Stimulated activated CD4-positive, alpha-beta T cell treated with anti-CD3 and anti-CD28 coated beads, Interleukin-4, amount 100 ng/mL, for 24 hours (primary cell): Measurements from ENCODE around the gene NFKB2.

Experiments used
- DNase-seq: peaks from one replicate; pipeline ENCODE4 v3.0.0-alpha.2; 2020

Gene NFKB2

GRCh38 chr10:102394801-102395399 lies 605 bp upstream of the NFKB2 start:
- DNase-seq: peak; percentile 69

DNA sequence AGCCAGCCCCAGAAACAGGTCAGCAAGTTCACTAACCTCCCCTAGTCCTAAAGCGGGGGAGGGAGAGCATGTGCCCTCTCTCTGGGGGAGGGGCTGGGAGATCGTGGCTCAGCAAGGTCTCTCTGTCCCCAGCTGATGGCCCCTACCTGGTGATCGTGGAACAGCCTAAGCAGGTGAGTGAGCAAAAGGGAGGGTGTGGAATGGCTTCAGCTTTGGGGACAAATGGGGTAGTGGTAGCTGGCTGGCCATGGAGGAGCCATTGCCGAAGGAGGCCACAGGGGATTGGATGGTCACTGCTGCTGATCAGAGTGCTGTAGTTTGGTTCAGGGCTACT lies 779 bp downstream of the NFKB2 start:
- DNase-seq: no peak

GRCh38 chr10:102396730-102397151 lies 1.2 kb downstream of the NFKB2 start:
- no peak for DNase-seq

- DNase-seq: no peak
Measured at GRCh38 chr10:102397222-102398171, 2.0 kb downstream of the NFKB2 start.

DNA sequence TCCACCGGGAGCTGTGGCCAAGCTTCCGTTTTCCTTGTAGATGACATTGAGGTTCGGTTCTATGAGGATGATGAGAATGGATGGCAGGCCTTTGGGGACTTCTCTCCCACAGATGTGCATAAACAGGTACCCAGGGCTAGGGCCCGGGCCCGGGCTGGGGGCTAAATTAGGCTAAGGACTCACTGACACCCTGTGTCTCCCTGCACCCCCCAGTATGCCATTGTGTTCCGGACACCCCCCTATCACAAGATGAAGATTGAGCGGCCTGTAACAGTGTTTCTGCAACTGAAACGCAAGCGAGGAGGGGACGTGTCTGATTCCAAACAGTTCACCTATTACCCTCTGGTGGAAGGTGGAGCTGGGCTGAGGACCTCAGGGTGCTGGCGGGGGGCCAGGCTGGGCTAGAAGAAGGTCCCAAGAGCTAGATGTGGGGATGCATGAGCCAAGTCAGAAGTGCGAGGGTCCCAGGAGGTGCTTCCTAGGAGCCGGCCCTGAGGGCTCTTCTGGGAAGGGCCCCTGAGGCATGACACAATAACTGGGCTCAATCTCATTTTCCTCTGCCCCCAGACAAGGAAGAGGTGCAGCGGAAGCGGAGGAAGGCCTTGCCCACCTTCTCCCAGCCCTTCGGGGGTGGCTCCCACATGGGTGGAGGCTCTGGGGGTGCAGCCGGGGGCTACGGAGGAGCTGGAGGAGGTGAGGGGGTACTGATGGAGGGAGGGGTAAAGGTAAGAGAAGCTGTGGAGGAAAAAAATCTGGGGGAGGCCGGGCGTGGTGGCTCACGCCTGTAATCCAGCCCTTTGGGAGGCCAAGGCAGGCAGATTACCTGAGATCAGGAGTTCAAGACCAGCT lies 2.9 kb downstream of the NFKB2 start:
- DNase-seq: no peak

- DNase-seq: peak; percentile 86
Measured at GRCh38 chr10:102399217-102400021, 3.9 kb downstream of the NFKB2 start.

- DNase-seq: no peak
Measured at GRCh38 chr10:102400076-102400475, 4.6 kb downstream of the NFKB2 start.

- DNase-seq: no peak
Measured at GRCh38 chr10:102400598-102401341, 5.3 kb downstream of the NFKB2 start.

DNA sequence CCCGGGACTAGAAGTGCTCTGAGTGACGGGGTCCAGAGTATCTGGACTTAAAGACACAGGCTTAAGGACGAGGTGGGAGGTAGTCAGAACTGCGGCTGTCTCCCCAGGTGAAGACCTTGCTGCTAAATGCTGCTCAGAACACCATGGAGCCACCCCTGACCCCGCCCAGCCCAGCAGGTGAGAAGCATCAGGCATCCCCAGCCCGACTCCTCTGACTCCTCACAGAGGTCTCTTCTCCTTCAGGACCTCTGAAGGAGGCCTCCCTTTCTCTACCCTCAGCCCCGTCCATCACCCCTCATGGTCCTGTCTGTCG lies 5.8 kb downstream of the NFKB2 start:
- DNase-seq: no peak

DNA sequence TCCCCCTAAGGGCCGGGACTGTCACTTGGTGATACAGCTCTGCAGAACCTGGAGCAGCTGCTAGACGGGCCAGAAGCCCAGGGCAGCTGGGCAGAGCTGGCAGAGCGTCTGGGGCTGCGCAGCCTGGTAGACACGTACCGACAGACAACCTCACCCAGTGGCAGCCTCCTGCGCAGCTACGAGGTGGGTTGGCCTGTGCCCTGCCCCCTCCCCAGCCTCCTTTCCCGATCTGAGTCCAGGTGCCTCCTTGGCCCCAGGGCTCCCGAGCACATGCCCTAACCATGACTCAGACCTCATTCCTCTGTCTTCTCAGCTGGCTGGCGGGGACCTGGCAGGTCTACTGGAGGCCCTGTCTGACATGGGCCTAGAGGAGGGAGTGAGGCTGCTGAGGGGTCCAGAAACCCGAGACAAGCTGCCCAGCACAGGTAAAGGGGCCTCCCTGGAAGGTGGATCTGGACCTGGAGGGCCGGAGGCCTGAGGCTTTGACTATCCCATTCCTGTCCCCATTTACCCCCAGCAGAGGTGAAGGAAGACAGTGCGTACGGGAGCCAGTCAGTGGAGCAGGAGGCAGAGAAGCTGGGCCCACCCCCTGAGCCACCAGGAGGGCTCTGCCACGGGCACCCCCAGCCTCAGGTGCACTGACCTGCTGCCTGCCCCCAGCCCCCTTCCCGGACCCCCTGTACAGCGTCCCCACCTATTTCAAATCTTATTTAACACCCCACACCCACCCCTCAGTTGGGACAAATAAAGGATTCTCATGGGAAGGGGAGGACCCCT lies 6.4 kb downstream of the NFKB2 start:
- DNase-seq: no peak

GRCh38 chr10:102402512-102402896 lies 7.0 kb downstream of the NFKB2 start:
- DNase-seq: no peak

GRCh38 chr10:102403115-102403514 lies 7.6 kb downstream of the NFKB2 start:
- no peak for DNase-seq

GRCh38 chr10:102404361-102405107 lies 9.0 kb downstream of the NFKB2 start:
- DNase-seq: no peak

- no peak for DNase-seq
Measured at GRCh38 chr10:102405108-102405571, 9.6 kb downstream of the NFKB2 start.

DNA sequence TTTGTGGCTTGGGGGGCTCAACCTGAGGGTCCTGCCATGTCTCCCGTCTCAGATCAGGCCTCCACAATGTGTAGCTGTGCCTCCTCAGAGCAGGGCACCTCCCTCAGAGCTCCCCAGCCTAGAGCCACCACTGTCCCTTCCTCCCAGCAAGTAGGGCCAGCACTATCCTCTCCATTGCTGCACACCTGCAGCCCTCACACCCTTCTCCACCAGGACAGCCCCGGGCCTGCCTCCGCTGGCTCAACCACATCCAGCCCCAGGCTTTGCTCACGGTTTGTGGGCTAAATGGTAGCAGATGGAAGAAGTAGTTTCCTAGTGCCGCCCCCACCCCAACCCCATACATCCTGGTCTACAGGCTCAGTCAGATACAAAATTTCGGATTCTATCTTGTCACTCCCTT lies 10.1 kb downstream of the NFKB2 start:
- DNase-seq: no peak

- no peak for DNase-seq
Measured at GRCh38 chr10:102406815-102407214, 11.3 kb downstream of the NFKB2 start.

GRCh38 chr10:102407425-102408130 lies 12.1 kb downstream of the NFKB2 start:
- no peak for DNase-seq

- no peak for DNase-seq
Measured at GRCh38 chr10:102408131-102408727, 12.7 kb downstream of the NFKB2 start.
